Neural cell (in vitro differentiated cells): Measurements from ENCODE around the gene MRRF. TPM values are rescaled to one million over a fixed set of nuclear protein-coding genes. Genes with fewer than 3 reads are reported as not detected.

Experiments used
- H2AFZ ChIP-seq: fragments of 200-600, 300-800 bp; sonication (generic), shearing (Covaris generic); 2 replicates; pipeline ENCODE4 v1.6.0; 2014; ENCODE audit warnings: low read depth, mild to moderate bottlenecking, antibody characterized with exemption, low read length, moderate library complexity
- H3F3A ChIP-seq: fragments of 200-600 bp; shearing (Covaris generic); 2 replicates; pipeline ENCODE4 v1.6.1; 2016; ENCODE audit warnings: mild to moderate bottlenecking, moderate library complexity, mixed read lengths, antibody characterized with exemption, low read length; ENCODE audit not compliant: insufficient read depth, poor library complexity, severe bottlenecking
- H3K27ac ChIP-seq: fragments of 200-600, 300-800 bp; sonication (generic), shearing (Covaris generic); 2 replicates; pipeline ENCODE4 v1.5.1; 2014; ENCODE audit warnings: mild to moderate bottlenecking, low read length, moderate library complexity
- H3K27me3 ChIP-seq: fragments of 300-800, 200-600 bp; sonication (generic), shearing (Covaris generic); 2 replicates; pipeline ENCODE4 v1.6.0; 2014; ENCODE audit warnings: mild to moderate bottlenecking, low read depth, low read length, moderate library complexity; ENCODE audit not compliant: insufficient read depth
- H3K36me3 ChIP-seq: fragments of 300-800, 200-600 bp; sonication (generic), shearing (Covaris generic); 2 replicates; pipeline ENCODE4 v1.5.1; 2014; ENCODE audit warnings: mild to moderate bottlenecking, antibody characterized with exemption, low read length, moderate library complexity; ENCODE audit not compliant: insufficient read depth
- H3K4me2 ChIP-seq: fragments of 300-800, 200-600 bp; sonication (generic), shearing (Covaris generic); 2 replicates; pipeline ENCODE4 v1.6.0; 2014; ENCODE audit warnings: mild to moderate bottlenecking, low read length
- H3K4me3 ChIP-seq: fragments of 300-800, 200-600 bp; sonication (generic), shearing (Covaris generic); 2 replicates; pipeline ENCODE4 v1.5.1; 2014; ENCODE audit warnings: mild to moderate bottlenecking, low read length, moderate library complexity
- H3K79me2 ChIP-seq: fragments of 200-600 bp; shearing (Covaris generic); replicated peaks from 2 replicates; pipeline ENCODE4 v1.6.0; 2014; ENCODE audit warnings: mild to moderate bottlenecking, low read length, moderate library complexity; ENCODE audit not compliant: insufficient read depth
- H3K9ac ChIP-seq: fragments of 300-800, 200-600 bp; sonication (generic), shearing (Covaris generic); 2 replicates; pipeline ENCODE4 v1.6.1; 2016; ENCODE audit warnings: mild to moderate bottlenecking, low read length, mixed read lengths
- H3K9me2 ChIP-seq: fragments of 200-600 bp; shearing (Covaris generic); 2 replicates; pipeline ENCODE4 v1.6.1; 2016; ENCODE audit warnings: mild to moderate bottlenecking, low read length, mixed read lengths; ENCODE audit not compliant: insufficient read depth
- H3K9me3 ChIP-seq: fragments of 200-600, 300-800 bp; sonication (generic), shearing (Covaris generic); 2 replicates; pipeline ENCODE4 v1.6.1; 2016; ENCODE audit warnings: mild to moderate bottlenecking, mixed run types, low read length, moderate library complexity, mixed read lengths
- H4K20me1 ChIP-seq: fragments of 200-600 bp; shearing (Covaris generic); 2 replicates; pipeline ENCODE4 v1.6.1; 2016; ENCODE audit warnings: mild to moderate bottlenecking, mixed run types; ENCODE audit not compliant: insufficient read depth
- CTCF ChIP-seq: fragments of 450-650 bp; IDR thresholded peaks from 2 replicates; pipeline ENCODE4 v1.5.1; 2014; ENCODE audit warnings: antibody characterized with exemption, mild to moderate bottlenecking, moderate library complexity; ENCODE audit not compliant: poor library complexity, severe bottlenecking
- EP300 ChIP-seq: fragments of 450-650 bp; conservative IDR thresholded peaks from 2 replicates; pipeline ENCODE4 v1.6.1; 2014; ENCODE audit warnings: antibody characterized with exemption, mild to moderate bottlenecking, moderate library complexity; ENCODE audit not compliant: poor library complexity, severe bottlenecking
- EZH2 ChIP-seq: fragments of 200-600, 300-800 bp; shearing (Covaris generic), sonication (generic); IDR thresholded peaks from 2 replicates; pipeline ENCODE4 v1.6.1; 2014; ENCODE audit warnings: antibody characterized with exemption, low read length, borderline replicate concordance, mild to moderate bottlenecking; ENCODE audit not compliant: insufficient read depth, poor library complexity, severe bottlenecking
- MXI1 ChIP-seq: fragments of 450-650 bp; conservative IDR thresholded peaks from 2 replicates; pipeline ENCODE4 v1.6.1; 2014; ENCODE audit warnings: antibody characterized with exemption, mild to moderate bottlenecking; ENCODE audit not compliant: poor library complexity, severe bottlenecking
- POLR2AphosphoS5 ChIP-seq: IDR thresholded peaks from 2 replicates; pipeline ENCODE4 v1.6.1; 2012
- RAD21 ChIP-seq: fragments of 450-650 bp; conservative IDR thresholded peaks from 2 replicates; pipeline ENCODE4 v1.6.1; 2014; ENCODE audit warnings: antibody characterized with exemption, mild to moderate bottlenecking, moderate library complexity
- REST ChIP-seq: IDR thresholded peaks from 2 replicates; pipeline ENCODE4 v1.6.1; 2012; ENCODE audit warnings: borderline replicate concordance
- SMC3 ChIP-seq: fragments of 450-650 bp; conservative IDR thresholded peaks from 2 replicates; pipeline ENCODE4 v1.6.1; 2014; ENCODE audit warnings: antibody characterized with exemption, mild to moderate bottlenecking, moderate library complexity; ENCODE audit not compliant: poor library complexity
- TAF1 ChIP-seq: IDR thresholded peaks from 2 replicates; pipeline ENCODE4 v1.6.1; 2012; ENCODE audit warnings: low read depth
- polyA plus RNA-seq: library from polyadenylated mRNA; depleted of rRNA; stranded (reverse); fragments of >200 nt; gene quantifications from 2 replicates; pipeline ENCODE4 v1.2.3, GENCODE V29; 2014

MRRF gene
- polyA plus RNA-seq, 1 donor from 2014 or later, result 40.7 TPM

- no peak for TF ChIP-seq SMC3
- Histone ChIP-seq H3K79me2 (peaks cover 19% of the 10 kb centered on the region), H3K27me3 (no peaks in the 10 kb centered on the region), H2AFZ (no peak overlapping the region), H4K20me1 (no peaks in the 10 kb centered on the region), H3K27ac (no peak overlapping the region), H3K9me3 (no peaks in the 10 kb centered on the region), H3K9ac (no peak overlapping the region), H3K4me3 (no peak overlapping the region), H3F3A (no peaks in the 10 kb centered on the region), H3K36me3 (peaks cover 5% of the 10 kb centered on the region), H3K4me2 (no peak overlapping the region), H3K9me2 (no peaks in the 10 kb centered on the region)
Observed at GRCh38 chr9:122258886-122259415, 5.7 kb upstream of the MRRF start.

DNA sequence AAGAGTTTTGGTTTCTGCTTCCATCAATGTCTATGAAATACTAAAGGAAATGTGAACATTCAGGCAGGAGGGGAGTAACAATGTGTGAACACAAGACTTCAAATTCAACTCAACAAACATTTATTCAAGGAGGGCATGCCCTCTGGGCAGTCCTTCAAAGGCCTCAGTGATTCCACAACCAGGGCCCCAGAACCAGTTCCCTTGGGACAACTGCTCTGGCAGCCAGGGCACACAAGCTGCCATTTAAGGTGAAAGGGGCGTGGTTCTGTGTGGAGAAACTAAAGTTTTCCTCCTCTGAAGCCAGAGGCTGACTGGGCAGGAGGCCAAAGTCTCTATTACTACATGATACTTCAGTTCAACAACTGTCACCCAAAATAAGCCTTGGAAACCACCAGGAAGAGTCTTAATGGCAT lies 3.2 kb upstream of the MRRF start:
- H3F3A ChIP-seq, result no peaks in the 10 kb centered on the region
- H3K4me3 ChIP-seq, result no peak overlapping the region
- no peaks in the 10 kb centered on the region for H3K9me3 ChIP-seq
- H3K9me2 ChIP-seq, result no peaks in the 10 kb centered on the region
- TF ChIP-seq EP300 (no peak), MXI1 (no peak), EZH2 (no peak), SMC3 (no peak), REST (no peak), CTCF (no peak), POLR2AphosphoS5 (no peak), TAF1 (no peak), RAD21 (no peak)
- no peaks in the 10 kb centered on the region for H4K20me1 ChIP-seq
- no peaks in the 10 kb centered on the region for H3K27me3 ChIP-seq
- H3K27ac ChIP-seq, result no peak overlapping the region
- H2AFZ ChIP-seq, result no peak overlapping the region
- H3K9ac ChIP-seq, result no peak overlapping the region
- no peak overlapping the region for H3K4me2 ChIP-seq
- peaks cover 33% of the 10 kb centered on the region for H3K79me2 ChIP-seq
- peaks cover 5% of the 10 kb centered on the region for H3K36me3 ChIP-seq

DNA sequence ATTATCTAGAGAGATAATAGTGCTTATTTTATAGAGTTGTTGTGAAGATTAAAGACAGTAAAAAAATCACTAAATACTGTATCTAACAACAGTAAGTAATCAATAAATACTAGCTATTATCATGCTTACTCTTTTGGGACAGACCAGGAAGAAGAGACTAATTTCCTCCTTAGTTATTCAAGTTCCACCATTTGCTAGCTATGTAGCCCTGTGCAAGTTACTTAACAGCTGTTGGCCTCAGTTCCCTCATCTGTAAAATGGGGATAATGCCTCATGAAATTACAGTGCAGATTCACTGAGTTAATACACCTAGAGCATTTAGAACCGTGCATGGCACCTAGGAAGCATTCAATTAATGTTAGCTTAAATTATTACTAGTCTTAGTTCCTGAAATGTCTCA lies 2.6 kb upstream of the MRRF start:
- no peak overlapping the region for H3K4me3 ChIP-seq
- no peaks in the 10 kb centered on the region for H3F3A ChIP-seq
- H3K27me3 ChIP-seq, result no peaks in the 10 kb centered on the region
- no peaks in the 10 kb centered on the region for H4K20me1 ChIP-seq
- H3K4me2 ChIP-seq, result no peak overlapping the region
- no peak overlapping the region for H2AFZ ChIP-seq
- H3K9me2 ChIP-seq, result no peaks in the 10 kb centered on the region
- H3K27ac ChIP-seq, result no peak overlapping the region
- TF ChIP-seq REST (no peak), POLR2AphosphoS5 (no peak), MXI1 (no peak), SMC3 (no peak), EZH2 (no peak), CTCF (no peak), RAD21 (no peak), EP300 (no peak), TAF1 (no peak)
- peaks cover 33% of the 10 kb centered on the region for H3K79me2 ChIP-seq
- no peaks in the 10 kb centered on the region for H3K9me3 ChIP-seq
- no peak overlapping the region for H3K9ac ChIP-seq
- peaks cover 5% of the 10 kb centered on the region for H3K36me3 ChIP-seq
